Testis (tissue), 3 donors: Measurements from ENCODE around the gene NNMT. TPM values are rescaled to one million over a fixed set of nuclear protein-coding genes. Genes with fewer than 3 reads are reported as not detected.
A peak's percentile ranks its signal among the peaks of the same experiment; 100 is the strongest.

ENCODE experiments used
- DNase-seq: peaks from one replicate; pipeline ENCODE4 v3.0.0-alpha.2; 2019
- H3K27ac ChIP-seq, 2 donors: fragments of 200-600 bp; sonication (generic); one replicate each; pipeline ENCODE4 v1.5.1; 2019
- H3K27me3 ChIP-seq: fragments of 200-600 bp; sonication (generic); one replicate; pipeline ENCODE4 v1.5.1; 2019
- H3K36me3 ChIP-seq: fragments of 200-600 bp; sonication (generic); one replicate; pipeline ENCODE4 v1.5.1; 2017; ENCODE audit warnings: low read depth; ENCODE audit errors: missing control alignments
- H3K4me1 ChIP-seq: fragments of 200-600 bp; sonication (generic); one replicate; pipeline ENCODE4 v1.5.1; 2019
- H3K4me3 ChIP-seq, 2 donors: fragments of 200-600 bp; sonication (generic); one replicate each; pipeline ENCODE4 v1.5.1; 2017 to 2019
- H3K9me3 ChIP-seq: fragments of 200-600 bp; sonication (generic); one replicate; pipeline ENCODE4 v1.5.1; 2017
- CTCF ChIP-seq, 3 experiments: fragments of 450-650 bp in 2 of 3; fragments of 200-600 bp in 1 of 3; sonication (generic) in 1 of 3; IDR thresholded peaks; one replicate each; pipeline ENCODE4 v1.5.1; 2016 to 2019; ENCODE audit warnings: antibody characterized with exemption in 3 of 3, mild to moderate bottlenecking in 2 of 3, moderate library complexity in 1 of 3
- POLR2A ChIP-seq: fragments of 450-650 bp; IDR thresholded peaks from one replicate; pipeline ENCODE4 v1.6.1; 2017; ENCODE audit warnings: antibody characterized with exemption, mild to moderate bottlenecking, moderate library complexity
- WGBS, 2 donors: methylation state at CpG; one replicate each; pipeline ENCODE4 v1.1.5; 2018; 5-methylcytosine and 5-hydroxymethylcytosine counted together
- intact Hi-C: fragments of 100-400 bp; cut with DNase I; formaldehyde crosslinking; loops from one replicate; pipeline ENCODE4 v1.15.1; 2023; ENCODE audit warnings: low total_unique reads
- polyA plus RNA-seq: library from polyadenylated mRNA; stranded (reverse); fragments of 350-450 nt; fragmentation: Illumina TruSeq; extraction: RNeasy Lipid Tissue Mini Kit (QIAGEN cat#74804); gene quantifications from one replicate; pipeline ENCODE4 v1.2.3, GENCODE V29; 2014; ENCODE audit warnings: low read depth, low replicate concordance; ENCODE audit not compliant: insufficient read depth
- total RNA-seq, 2 donors: library from RNA; depleted of rRNA; stranded (reverse); fragments of >200 nt; gene quantifications; one replicate each; pipeline ENCODE4 v1.2.3, GENCODE V29; 2016

The NNMT gene
- total and polyA plus RNA-seq, 3 donors from 2014 or later, result 10.6 to 38.8 (median 28.7) TPM

GRCh38 chr11:114307524-114308203 lies 11.5 kb downstream of the NNMT start:
- Histone ChIP-seq H3K27me3 (no peaks in the 10 kb centered on the region), H3K4me3 (no peak overlapping the region), H3K9me3 (no peaks in the 10 kb centered on the region), H3K27ac (no peak overlapping the region), H3K4me1 (no peaks in the 10 kb centered on the region), H3K36me3 (no peaks in the 10 kb centered on the region)
- 45 to 51% methylated on average over 9 of the region's 9 CpGs for WGBS, 2 donors
- DNase-seq, result no peak
- TF ChIP-seq POLR2A (no peak), CTCF (IDR thresholded peaks at IDR 0.05) (no peak)
- intact Hi-C loops, result no loop called here

- WGBS, 2 donors, result 81% methylated on average over 6 of the region's 6 CpGs
- intact Hi-C loops, result no loop called here
- H3K4me1 ChIP-seq, result no peaks in the 10 kb centered on the region
- H3K27ac ChIP-seq, result peak overlapping the region in 1 of 2 donors; percentile 37
- H3K27me3 ChIP-seq, result no peaks in the 10 kb centered on the region
- no peak for DNase-seq
- no peaks in the 10 kb centered on the region for H3K9me3 ChIP-seq
- no peaks in the 10 kb centered on the region for H3K36me3 ChIP-seq
- no peak for TF ChIP-seq POLR2A
- no peak for TF ChIP-seq CTCF (IDR thresholded peaks at IDR 0.05)
- H3K4me3 ChIP-seq, result no peak overlapping the region
These were observed 12.5 kb downstream of the NNMT start for GRCh38 chr11:114308689-114309089.

- intact Hi-C loops, result no loop called here
- Histone ChIP-seq H3K27ac (no peak overlapping the region), H3K36me3 (no peaks in the 10 kb centered on the region), H3K27me3 (no peaks in the 10 kb centered on the region), H3K9me3 (no peaks in the 10 kb centered on the region), H3K4me3 (no peak overlapping the region), H3K4me1 (no peaks in the 10 kb centered on the region)
- 86 to 98% methylated on average over 1 of the region's 1 CpG for WGBS, 2 donors
- TF ChIP-seq CTCF (IDR thresholded peaks at IDR 0.05) (no peak), POLR2A (no peak)
- DNase-seq, result no peak
These were observed 13.3 kb downstream of the NNMT start for GRCh38 chr11:114309517-114309916.

- Histone ChIP-seq H3K9me3 (no peaks in the 10 kb centered on the region), H3K27ac (no peak overlapping the region), H3K27me3 (no peaks in the 10 kb centered on the region), H3K4me3 (no peak overlapping the region), H3K36me3 (no peaks in the 10 kb centered on the region), H3K4me1 (no peaks in the 10 kb centered on the region)
- DNase-seq, result no peak
- TF ChIP-seq CTCF (IDR thresholded peaks at IDR 0.05), result no peak
- no peak for TF ChIP-seq POLR2A
- intact Hi-C loops, result no loop called here
- WGBS, 2 donors, result 93 to 94% methylated on average over 2 of the region's 2 CpGs
These were observed 13.9 kb downstream of the NNMT start for GRCh38 chr11:114310095-114310494.

GRCh38 chr11:114311946-114312345 lies 15.7 kb downstream of the NNMT start:
- no peak for TF ChIP-seq POLR2A
- TF ChIP-seq CTCF (IDR thresholded peaks at IDR 0.05), result no peak
- no peak for DNase-seq
- H3K4me3 ChIP-seq, result no peak overlapping the region
- H3K36me3 ChIP-seq, result no peaks in the 10 kb centered on the region
- intact Hi-C loops, result no loop called here
- no peaks in the 10 kb centered on the region for H3K27me3 ChIP-seq
- H3K9me3 ChIP-seq, result no peaks in the 10 kb centered on the region
- no peak overlapping the region for H3K27ac ChIP-seq
- H3K4me1 ChIP-seq, result no peaks in the 10 kb centered on the region
- 91 to 95% methylated on average over 10 of the region's 10 CpGs for WGBS, 2 donors
